Measurements from ENCODE around the gene IGFN1. TPM values are rescaled to one million over a fixed set of nuclear protein-coding genes. Genes with fewer than 3 reads are reported as not detected.

The IGFN1 gene
- total and polyA plus RNA-seq, 10 of the 15 experiments (the other 5 are each of a cell fraction or from before 2014, with no cell fraction given): not detected

DNA sequence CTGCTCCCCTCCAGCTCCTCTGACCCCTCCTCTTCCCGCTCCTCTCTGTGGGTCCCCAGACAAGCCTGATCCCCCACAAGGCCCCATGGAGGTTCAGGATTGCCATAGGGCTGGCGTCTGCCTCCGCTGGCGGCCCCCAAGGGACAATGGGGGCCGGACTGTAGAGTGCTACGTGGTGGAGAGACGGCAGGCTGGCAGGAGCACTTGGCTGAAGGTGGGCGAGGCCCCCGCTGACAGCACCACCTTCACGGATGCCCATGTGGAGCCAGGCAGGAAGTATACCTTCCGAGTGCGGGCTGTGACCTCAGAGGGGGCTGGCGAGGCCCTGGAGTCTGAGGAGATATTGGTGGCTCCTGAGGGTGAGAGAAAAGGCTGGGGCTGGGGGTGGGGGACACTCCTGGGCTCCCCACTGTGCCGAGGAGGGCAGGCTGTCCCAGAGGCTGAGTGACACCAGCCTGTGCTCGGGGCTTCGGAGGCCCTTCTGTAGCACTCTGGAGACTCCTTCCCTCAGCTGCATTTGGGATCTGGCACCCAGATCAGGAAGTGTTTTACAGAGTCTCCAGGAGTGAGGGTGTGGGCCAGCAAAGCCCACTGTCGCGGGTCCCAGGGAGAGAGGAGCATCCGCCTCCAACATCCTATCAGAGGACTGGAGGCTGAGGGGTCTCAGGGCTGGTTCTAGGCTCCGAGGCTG, 25.9 kb downstream of the IGFN1 start:
- CTCF ChIA-PET: no interaction called here
- SMC1A ChIA-PET (ENCODE audit: uncharacterized antibody, unreplicated experiment): no interaction called here
- WGBS (ENCODE audit: insufficient coverage, insufficient replicate concordance, low lambda C conversion rate, missing lambda C conversion rate): 25% methylated on average over 20 of the region's 20 CpGs
- in situ Hi-C loops (cut with MboI) (no loop called here), intact Hi-C loops (cut with micrococcal nuclease; ENCODE audit: unreplicated experiment) (no loop called here)
- Histone ChIP-seq H3K27ac (ENCODE audit: control insufficient read depth, insufficient read depth) (no peak overlapping the region), H3K9me3 (replicated peaks; ENCODE audit: control insufficient read depth, insufficient read depth, low read length) (no peaks in the 10 kb centered on the region), H3K79me2 (ENCODE audit: control insufficient read depth, insufficient read depth, low read length) (no peaks in the 10 kb centered on the region), H2AFZ (ENCODE audit: control insufficient read depth, low read depth, low read length) (no peak overlapping the region), H3K36me3 (ENCODE audit: control insufficient read depth in 2 of 2, insufficient read depth in 2 of 2, low read length in 1 of 2) (no peaks in the 10 kb centered on the region), H3K9ac (ENCODE audit: control insufficient read depth, insufficient read depth, low read length) (no peak overlapping the region), H3K4me3 (no peak overlapping the region), H3K4me2 (ENCODE audit: control insufficient read depth, insufficient read depth) (no peak overlapping the region), H3K27me3 (replicated peaks in 1 of 2; ENCODE audit: control insufficient read depth in 2 of 2, insufficient read depth in 2 of 2, low read length in 1 of 2) (peaks cover 0 to 1% of the 10 kb centered on the region in 2 experiments; a peak in 2 of 4 replicates), H3K4me1 (ENCODE audit: control insufficient read depth, insufficient read depth, low read length) (no peaks in the 10 kb centered on the region), H4K20me1 (ENCODE audit: control insufficient read depth, insufficient read depth) (no peaks in the 10 kb centered on the region)
- RAD21 ChIA-PET (ENCODE audit: unreplicated experiment): no interaction called here
- TF ChIP-seq EED (IDR thresholded peaks at IDR 0.05; ENCODE audit: low read depth) (no peak), IKZF2 (IDR thresholded peaks at IDR 0.05) (no peak)
- TF ChIP-seq, protein P1, sequence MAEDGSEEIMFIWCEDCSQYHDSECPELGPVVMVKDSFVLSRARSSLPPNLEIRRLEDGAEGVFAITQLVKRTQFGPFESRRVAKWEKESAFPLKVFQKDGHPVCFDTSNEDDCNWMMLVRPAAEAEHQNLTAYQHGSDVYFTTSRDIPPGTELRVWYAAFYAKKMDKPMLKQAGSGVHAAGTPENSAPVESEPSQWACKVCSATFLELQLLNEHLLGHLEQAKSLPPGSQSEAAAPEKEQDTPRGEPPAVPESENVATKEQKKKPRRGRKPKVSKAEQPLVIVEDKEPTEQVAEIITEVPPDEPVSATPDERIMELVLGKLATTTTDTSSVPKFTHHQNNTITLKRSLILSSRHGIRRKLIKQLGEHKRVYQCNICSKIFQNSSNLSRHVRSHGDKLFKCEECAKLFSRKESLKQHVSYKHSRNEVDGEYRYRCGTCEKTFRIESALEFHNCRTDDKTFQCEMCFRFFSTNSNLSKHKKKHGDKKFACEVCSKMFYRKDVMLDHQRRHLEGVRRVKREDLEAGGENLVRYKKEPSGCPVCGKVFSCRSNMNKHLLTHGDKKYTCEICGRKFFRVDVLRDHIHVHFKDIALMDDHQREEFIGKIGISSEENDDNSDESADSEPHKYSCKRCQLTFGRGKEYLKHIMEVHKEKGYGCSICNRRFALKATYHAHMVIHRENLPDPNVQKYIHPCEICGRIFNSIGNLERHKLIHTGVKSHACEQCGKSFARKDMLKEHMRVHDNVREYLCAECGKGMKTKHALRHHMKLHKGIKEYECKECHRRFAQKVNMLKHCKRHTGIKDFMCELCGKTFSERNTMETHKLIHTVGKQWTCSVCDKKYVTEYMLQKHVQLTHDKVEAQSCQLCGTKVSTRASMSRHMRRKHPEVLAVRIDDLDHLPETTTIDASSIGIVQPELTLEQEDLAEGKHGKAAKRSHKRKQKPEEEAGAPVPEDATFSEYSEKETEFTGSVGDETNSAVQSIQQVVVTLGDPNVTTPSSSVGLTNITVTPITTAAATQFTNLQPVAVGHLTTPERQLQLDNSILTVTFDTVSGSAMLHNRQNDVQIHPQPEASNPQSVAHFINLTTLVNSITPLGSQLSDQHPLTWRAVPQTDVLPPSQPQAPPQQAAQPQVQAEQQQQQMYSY (CRISPR knock-in tag; IDR thresholded peaks at IDR 0.05): no peak
- TF ChIP-seq, protein P2, sequence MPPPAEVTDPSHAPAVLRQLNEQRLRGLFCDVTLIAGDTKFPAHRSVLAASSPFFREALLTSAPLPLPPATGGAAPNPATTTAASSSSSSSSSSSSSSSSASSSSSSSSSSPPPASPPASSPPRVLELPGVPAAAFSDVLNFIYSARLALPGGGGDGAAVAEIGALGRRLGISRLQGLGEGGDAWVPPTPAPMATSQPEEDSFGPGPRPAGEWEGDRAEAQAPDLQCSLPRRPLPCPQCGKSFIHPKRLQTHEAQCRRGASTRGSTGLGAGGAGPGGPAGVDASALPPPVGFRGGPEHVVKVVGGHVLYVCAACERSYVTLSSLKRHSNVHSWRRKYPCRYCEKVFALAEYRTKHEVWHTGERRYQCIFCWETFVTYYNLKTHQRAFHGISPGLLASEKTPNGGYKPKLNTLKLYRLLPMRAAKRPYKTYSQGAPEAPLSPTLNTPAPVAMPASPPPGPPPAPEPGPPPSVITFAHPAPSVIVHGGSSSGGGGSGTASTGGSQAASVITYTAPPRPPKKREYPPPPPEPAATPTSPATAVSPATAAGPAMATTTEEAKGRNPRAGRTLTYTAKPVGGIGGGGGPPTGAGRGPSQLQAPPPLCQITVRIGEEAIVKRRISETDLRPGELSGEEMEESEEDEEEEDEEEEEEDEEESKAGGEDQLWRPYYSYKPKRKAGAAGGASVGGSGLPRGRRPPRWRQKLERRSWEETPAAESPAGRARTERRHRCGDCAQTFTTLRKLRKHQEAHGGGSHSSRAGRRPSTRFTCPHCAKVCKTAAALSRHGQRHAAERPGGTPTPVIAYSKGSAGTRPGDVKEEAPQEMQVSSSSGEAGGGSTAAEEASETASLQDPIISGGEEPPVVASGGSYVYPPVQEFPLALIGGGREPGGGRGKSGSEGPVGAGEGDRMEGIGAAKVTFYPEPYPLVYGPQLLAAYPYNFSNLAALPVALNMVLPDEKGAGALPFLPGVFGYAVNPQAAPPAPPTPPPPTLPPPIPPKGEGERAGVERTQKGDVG (CRISPR knock-in tag; IDR thresholded peaks at IDR 0.05): no peak
- POLR2A ChIA-PET: no interaction called here
- no peak for FAIRE-seq
- no peak for ATAC-seq
- DNase-seq (ENCODE audit: low read depth, low spot score): no peak
- no TSS peak for BruUV-seq (replicated peaks)

Measured in GM12878 (cell line).